Neural cell (in vitro differentiated cells): ENCODE measurements around the gene AVEN. TPM values are rescaled to one million over a fixed set of nuclear protein-coding genes. Genes with fewer than 3 reads are reported as not detected.

ENCODE experiments used
- H2AFZ ChIP-seq: fragments of 200-600, 300-800 bp; sonication (generic), shearing (Covaris generic); 2 replicates; pipeline ENCODE4 v1.6.0; 2014; ENCODE audit warnings: low read depth, mild to moderate bottlenecking, antibody characterized with exemption, low read length, moderate library complexity
- H3F3A ChIP-seq: fragments of 200-600 bp; shearing (Covaris generic); 2 replicates; pipeline ENCODE4 v1.6.1; 2016; ENCODE audit warnings: mild to moderate bottlenecking, moderate library complexity, mixed read lengths, antibody characterized with exemption, low read length; ENCODE audit not compliant: insufficient read depth, poor library complexity, severe bottlenecking
- H3K27ac ChIP-seq: fragments of 200-600, 300-800 bp; sonication (generic), shearing (Covaris generic); 2 replicates; pipeline ENCODE4 v1.5.1; 2014; ENCODE audit warnings: mild to moderate bottlenecking, low read length, moderate library complexity
- H3K27me3 ChIP-seq: fragments of 300-800, 200-600 bp; sonication (generic), shearing (Covaris generic); 2 replicates; pipeline ENCODE4 v1.6.0; 2014; ENCODE audit warnings: mild to moderate bottlenecking, low read depth, low read length, moderate library complexity; ENCODE audit not compliant: insufficient read depth
- H3K36me3 ChIP-seq: fragments of 300-800, 200-600 bp; sonication (generic), shearing (Covaris generic); 2 replicates; pipeline ENCODE4 v1.5.1; 2014; ENCODE audit warnings: mild to moderate bottlenecking, antibody characterized with exemption, low read length, moderate library complexity; ENCODE audit not compliant: insufficient read depth
- H3K4me2 ChIP-seq: fragments of 300-800, 200-600 bp; sonication (generic), shearing (Covaris generic); 2 replicates; pipeline ENCODE4 v1.6.0; 2014; ENCODE audit warnings: mild to moderate bottlenecking, low read length
- H3K4me3 ChIP-seq: fragments of 300-800, 200-600 bp; sonication (generic), shearing (Covaris generic); 2 replicates; pipeline ENCODE4 v1.5.1; 2014; ENCODE audit warnings: mild to moderate bottlenecking, low read length, moderate library complexity
- H3K79me2 ChIP-seq: fragments of 200-600 bp; shearing (Covaris generic); replicated peaks from 2 replicates; pipeline ENCODE4 v1.6.0; 2014; ENCODE audit warnings: mild to moderate bottlenecking, low read length, moderate library complexity; ENCODE audit not compliant: insufficient read depth
- H3K9ac ChIP-seq: fragments of 300-800, 200-600 bp; sonication (generic), shearing (Covaris generic); 2 replicates; pipeline ENCODE4 v1.6.1; 2016; ENCODE audit warnings: mild to moderate bottlenecking, low read length, mixed read lengths
- H3K9me2 ChIP-seq: fragments of 200-600 bp; shearing (Covaris generic); 2 replicates; pipeline ENCODE4 v1.6.1; 2016; ENCODE audit warnings: mild to moderate bottlenecking, low read length, mixed read lengths; ENCODE audit not compliant: insufficient read depth
- H3K9me3 ChIP-seq: fragments of 200-600, 300-800 bp; sonication (generic), shearing (Covaris generic); 2 replicates; pipeline ENCODE4 v1.6.1; 2016; ENCODE audit warnings: mild to moderate bottlenecking, mixed run types, low read length, moderate library complexity, mixed read lengths
- H4K20me1 ChIP-seq: fragments of 200-600 bp; shearing (Covaris generic); 2 replicates; pipeline ENCODE4 v1.6.1; 2016; ENCODE audit warnings: mild to moderate bottlenecking, mixed run types; ENCODE audit not compliant: insufficient read depth
- EP300 ChIP-seq: fragments of 450-650 bp; conservative IDR thresholded peaks from 2 replicates; pipeline ENCODE4 v1.6.1; 2014; ENCODE audit warnings: antibody characterized with exemption, mild to moderate bottlenecking, moderate library complexity; ENCODE audit not compliant: poor library complexity, severe bottlenecking
- EZH2 ChIP-seq: fragments of 200-600, 300-800 bp; shearing (Covaris generic), sonication (generic); IDR thresholded peaks from 2 replicates; pipeline ENCODE4 v1.6.1; 2014; ENCODE audit warnings: antibody characterized with exemption, low read length, borderline replicate concordance, mild to moderate bottlenecking; ENCODE audit not compliant: insufficient read depth, poor library complexity, severe bottlenecking
- MXI1 ChIP-seq: fragments of 450-650 bp; conservative IDR thresholded peaks from 2 replicates; pipeline ENCODE4 v1.6.1; 2014; ENCODE audit warnings: antibody characterized with exemption, mild to moderate bottlenecking; ENCODE audit not compliant: poor library complexity, severe bottlenecking
- POLR2AphosphoS5 ChIP-seq: IDR thresholded peaks from 2 replicates; pipeline ENCODE4 v1.6.1; 2012
- RAD21 ChIP-seq: fragments of 450-650 bp; conservative IDR thresholded peaks from 2 replicates; pipeline ENCODE4 v1.6.1; 2014; ENCODE audit warnings: antibody characterized with exemption, mild to moderate bottlenecking, moderate library complexity
- SMC3 ChIP-seq: fragments of 450-650 bp; conservative IDR thresholded peaks from 2 replicates; pipeline ENCODE4 v1.6.1; 2014; ENCODE audit warnings: antibody characterized with exemption, mild to moderate bottlenecking, moderate library complexity; ENCODE audit not compliant: poor library complexity
- TAF1 ChIP-seq: IDR thresholded peaks from 2 replicates; pipeline ENCODE4 v1.6.1; 2012; ENCODE audit warnings: low read depth
- polyA plus RNA-seq: library from polyadenylated mRNA; depleted of rRNA; stranded (reverse); fragments of >200 nt; gene quantifications from 2 replicates; pipeline ENCODE4 v1.2.3, GENCODE V29; 2014
- TF ChIP-seq, protein P1 (sequence below): fragments of 450-650 bp; IDR thresholded peaks from 2 replicates; pipeline ENCODE4 v1.5.1; 2014; ENCODE audit warnings: antibody characterized with exemption, mild to moderate bottlenecking, moderate library complexity; ENCODE audit not compliant: poor library complexity, severe bottlenecking
- TF ChIP-seq, protein P2 (sequence below): IDR thresholded peaks from 2 replicates; pipeline ENCODE4 v1.6.1; 2012; ENCODE audit warnings: borderline replicate concordance

AVEN gene
- polyA plus RNA-seq, 1 donor from 2014 or later = 14.1 TPM

DNA sequence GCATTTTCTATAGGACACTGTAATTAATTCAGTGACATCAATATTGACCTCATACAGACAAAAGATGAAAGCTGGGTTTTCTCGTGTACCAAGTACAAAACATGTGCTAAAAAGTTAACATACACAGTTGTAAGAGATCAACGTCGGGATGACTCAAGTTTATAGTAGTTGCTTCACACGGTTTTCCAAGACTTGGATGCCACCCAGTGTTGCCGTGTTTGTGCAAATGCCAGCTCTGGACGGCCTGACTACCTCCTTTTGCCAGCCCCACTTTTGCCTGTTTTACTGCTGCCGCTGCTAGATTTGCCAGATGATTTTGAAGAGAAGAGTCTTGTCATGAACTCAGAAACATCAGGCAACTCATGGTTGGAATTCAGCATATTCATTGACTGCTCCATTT is 45.1 kb upstream of the AVEN start:
- no peak overlapping the region for H3K4me3 ChIP-seq
- no peak overlapping the region for H3K27ac ChIP-seq
- H3F3A ChIP-seq = no peaks in the 10 kb centered on the region
- no peak overlapping the region for H3K4me2 ChIP-seq
- no peaks in the 10 kb centered on the region for H3K9me3 ChIP-seq
- H3K36me3 ChIP-seq = no peaks in the 10 kb centered on the region
- TF ChIP-seq RAD21 (no peak), MXI1 (no peak), TAF1 (no peak), POLR2AphosphoS5 (no peak), EP300 (no peak), SMC3 (no peak), EZH2 (no peak)
- TF ChIP-seq, protein P1, sequence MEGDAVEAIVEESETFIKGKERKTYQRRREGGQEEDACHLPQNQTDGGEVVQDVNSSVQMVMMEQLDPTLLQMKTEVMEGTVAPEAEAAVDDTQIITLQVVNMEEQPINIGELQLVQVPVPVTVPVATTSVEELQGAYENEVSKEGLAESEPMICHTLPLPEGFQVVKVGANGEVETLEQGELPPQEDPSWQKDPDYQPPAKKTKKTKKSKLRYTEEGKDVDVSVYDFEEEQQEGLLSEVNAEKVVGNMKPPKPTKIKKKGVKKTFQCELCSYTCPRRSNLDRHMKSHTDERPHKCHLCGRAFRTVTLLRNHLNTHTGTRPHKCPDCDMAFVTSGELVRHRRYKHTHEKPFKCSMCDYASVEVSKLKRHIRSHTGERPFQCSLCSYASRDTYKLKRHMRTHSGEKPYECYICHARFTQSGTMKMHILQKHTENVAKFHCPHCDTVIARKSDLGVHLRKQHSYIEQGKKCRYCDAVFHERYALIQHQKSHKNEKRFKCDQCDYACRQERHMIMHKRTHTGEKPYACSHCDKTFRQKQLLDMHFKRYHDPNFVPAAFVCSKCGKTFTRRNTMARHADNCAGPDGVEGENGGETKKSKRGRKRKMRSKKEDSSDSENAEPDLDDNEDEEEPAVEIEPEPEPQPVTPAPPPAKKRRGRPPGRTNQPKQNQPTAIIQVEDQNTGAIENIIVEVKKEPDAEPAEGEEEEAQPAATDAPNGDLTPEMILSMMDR = no peak
- TF ChIP-seq, protein P2, sequence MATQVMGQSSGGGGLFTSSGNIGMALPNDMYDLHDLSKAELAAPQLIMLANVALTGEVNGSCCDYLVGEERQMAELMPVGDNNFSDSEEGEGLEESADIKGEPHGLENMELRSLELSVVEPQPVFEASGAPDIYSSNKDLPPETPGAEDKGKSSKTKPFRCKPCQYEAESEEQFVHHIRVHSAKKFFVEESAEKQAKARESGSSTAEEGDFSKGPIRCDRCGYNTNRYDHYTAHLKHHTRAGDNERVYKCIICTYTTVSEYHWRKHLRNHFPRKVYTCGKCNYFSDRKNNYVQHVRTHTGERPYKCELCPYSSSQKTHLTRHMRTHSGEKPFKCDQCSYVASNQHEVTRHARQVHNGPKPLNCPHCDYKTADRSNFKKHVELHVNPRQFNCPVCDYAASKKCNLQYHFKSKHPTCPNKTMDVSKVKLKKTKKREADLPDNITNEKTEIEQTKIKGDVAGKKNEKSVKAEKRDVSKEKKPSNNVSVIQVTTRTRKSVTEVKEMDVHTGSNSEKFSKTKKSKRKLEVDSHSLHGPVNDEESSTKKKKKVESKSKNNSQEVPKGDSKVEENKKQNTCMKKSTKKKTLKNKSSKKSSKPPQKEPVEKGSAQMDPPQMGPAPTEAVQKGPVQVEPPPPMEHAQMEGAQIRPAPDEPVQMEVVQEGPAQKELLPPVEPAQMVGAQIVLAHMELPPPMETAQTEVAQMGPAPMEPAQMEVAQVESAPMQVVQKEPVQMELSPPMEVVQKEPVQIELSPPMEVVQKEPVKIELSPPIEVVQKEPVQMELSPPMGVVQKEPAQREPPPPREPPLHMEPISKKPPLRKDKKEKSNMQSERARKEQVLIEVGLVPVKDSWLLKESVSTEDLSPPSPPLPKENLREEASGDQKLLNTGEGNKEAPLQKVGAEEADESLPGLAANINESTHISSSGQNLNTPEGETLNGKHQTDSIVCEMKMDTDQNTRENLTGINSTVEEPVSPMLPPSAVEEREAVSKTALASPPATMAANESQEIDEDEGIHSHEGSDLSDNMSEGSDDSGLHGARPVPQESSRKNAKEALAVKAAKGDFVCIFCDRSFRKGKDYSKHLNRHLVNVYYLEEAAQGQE = no peak
- H3K9ac ChIP-seq = no peak overlapping the region
- H3K27me3 ChIP-seq = no peaks in the 10 kb centered on the region
- H3K79me2 ChIP-seq = no peaks in the 10 kb centered on the region
- no peaks in the 10 kb centered on the region for H4K20me1 ChIP-seq
- H3K9me2 ChIP-seq = no peaks in the 10 kb centered on the region
- H2AFZ ChIP-seq = no peak overlapping the region

DNA sequence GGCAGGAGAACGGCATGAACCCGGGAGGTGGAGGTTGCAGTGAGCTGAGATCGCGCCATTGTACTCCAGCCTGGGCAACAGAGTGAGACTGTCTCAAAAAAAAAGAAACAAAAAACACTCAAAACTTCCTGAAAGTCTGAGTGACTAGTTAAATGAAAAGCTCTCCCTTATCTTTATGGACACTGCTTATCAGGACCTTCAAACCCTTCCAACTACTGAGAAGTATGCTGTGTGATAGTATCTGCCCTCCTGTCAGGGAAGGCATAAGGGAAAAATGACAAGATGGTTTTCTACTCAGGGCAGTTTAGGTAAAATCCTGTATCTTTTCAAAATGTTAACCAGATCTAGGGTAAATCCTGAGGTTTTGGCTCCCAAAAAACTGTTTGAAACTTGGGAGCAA is 40.9 kb upstream of the AVEN start:
- H3K27ac ChIP-seq = no peak overlapping the region
- TF ChIP-seq EZH2 (no peak), SMC3 (no peak), POLR2AphosphoS5 (no peak), RAD21 (no peak), MXI1 (no peak), EP300 (no peak), TAF1 (no peak)
- TF ChIP-seq, protein P2 = no peak
- TF ChIP-seq, protein P1 = no peak
- no peaks in the 10 kb centered on the region for H3F3A ChIP-seq
- H3K79me2 ChIP-seq = no peaks in the 10 kb centered on the region
- H3K9me3 ChIP-seq = no peaks in the 10 kb centered on the region
- H3K4me3 ChIP-seq = no peak overlapping the region
- H4K20me1 ChIP-seq = no peaks in the 10 kb centered on the region
- no peaks in the 10 kb centered on the region for H3K9me2 ChIP-seq
- H3K4me2 ChIP-seq = no peak overlapping the region
- no peak overlapping the region for H3K9ac ChIP-seq
- H3K36me3 ChIP-seq = no peaks in the 10 kb centered on the region
- H3K27me3 ChIP-seq = no peaks in the 10 kb centered on the region
- no peak overlapping the region for H2AFZ ChIP-seq
